Prostate gland (tissue), 2 donors: ENCODE results near the gene CCSER1.

ENCODE experiments used
- CTCF ChIP-seq, 4 experiments: fragments of 200-600 bp in 2 of 4; fragments of 450-650 bp in 2 of 4; sonication (generic) in 2 of 4; IDR thresholded peaks; 1 replicate in 3 of 4; 2 replicates in 1 of 4; pipeline ENCODE4 v1.5.1; 2016 to 2019; ENCODE audit warnings: antibody characterized with exemption in 4 of 4, mild to moderate bottlenecking in 2 of 4, moderate library complexity in 2 of 4
- POLR2AphosphoS5 ChIP-seq: sonication (generic); formaldehyde crosslinking; IDR thresholded peaks from one replicate; pipeline ENCODE4 v1.6.1; 2017; ENCODE audit warnings: antibody characterized with exemption

GRCh38 chr4:90621080-90621479, 493.9 kb downstream of the CCSER1 start:
- TF ChIP-seq CTCF (IDR thresholded peaks at IDR 0.05) (no peak), POLR2AphosphoS5 (no peak)
